Uterus (tissue), 4 donors: Measurements from ENCODE around the gene EEF1AKMT3. TPM values are rescaled to one million over a fixed set of nuclear protein-coding genes. Genes with fewer than 3 reads are reported as not detected.
A peak's percentile ranks its signal among the peaks of the same experiment; 100 is the strongest.

Source experiments
- DNase-seq, 2 donors: peaks; one replicate each; pipeline ENCODE4 v3.0.0-alpha.2; 2019 to 2020
- H3K27ac ChIP-seq, 2 donors: fragments of 200-600 bp; sonication (generic); 1 replicate in 1 of 2; 2 replicates in 1 of 2; pipeline ENCODE4 v1.5.1; 2016 to 2018
- H3K27me3 ChIP-seq, 2 donors: fragments of 200-600 bp; sonication (generic); one replicate each; pipeline ENCODE4 v1.5.1; 2018 to 2019; ENCODE audit warnings: control low read depth in 1 of 2
- H3K36me3 ChIP-seq, 2 donors: fragments of 200-600 bp; sonication (generic); one replicate each; pipeline ENCODE4 v1.5.1; 2019; ENCODE audit warnings: control low read depth in 1 of 2
- H3K4me1 ChIP-seq, 2 donors: fragments of 200-600 bp; sonication (generic); one replicate each; pipeline ENCODE4 v1.5.1; 2018 to 2019; ENCODE audit warnings: control low read depth in 1 of 2
- H3K4me3 ChIP-seq, 2 donors: fragments of 200-600 bp; sonication (generic); 1 replicate in 1 of 2; 2 replicates in 1 of 2; pipeline ENCODE4 v1.5.1; 2018 to 2019; ENCODE audit warnings: mild to moderate bottlenecking in 1 of 2
- H3K9me3 ChIP-seq, 2 donors: fragments of 200-600 bp; sonication (generic); one replicate each; pipeline ENCODE4 v1.5.1; 2019; ENCODE audit warnings: control low read depth in 1 of 2
- CTCF ChIP-seq, 4 experiments: fragments of 200-600 bp in 2 of 4; fragments of 450-650 bp in 2 of 4; sonication (generic) in 2 of 4; IDR thresholded peaks; one replicate each; pipeline ENCODE4 v1.5.1; 2016 to 2019; ENCODE audit warnings: antibody characterized with exemption in 4 of 4, mild to moderate bottlenecking in 2 of 4, moderate library complexity in 1 of 4
- POLR2A ChIP-seq, 2 donors: fragments of 450-650 bp; IDR thresholded peaks; one replicate each; pipeline ENCODE4 v1.6.1; 2016; ENCODE audit warnings: antibody characterized with exemption in 2 of 2, mild to moderate bottlenecking in 1 of 2, moderate library complexity in 1 of 2
- intact Hi-C: fragments of 100-400 bp; cut with DNase I; formaldehyde crosslinking; loops from one replicate; pipeline ENCODE4 v1.15.1; 2023; ENCODE audit warnings: low total_unique reads
- total RNA-seq, 4 donors: library from RNA; depleted of rRNA in 3 of 4; stranded (reverse); fragments of >200 nt in 3 of 4; gene quantifications; one replicate each; pipeline versions ENCODE4 v1.1.0 to v1.2.4, GENCODE V29; 2014 to 2023
- donor health status: DM: yes; HTN: yes; CAD: no.

Gene EEF1AKMT3
- total RNA-seq, 4 donors from 2014 or later, result 2.3 to 15.5 (median 11.5) TPM

- intact Hi-C loops, result no loop called here
- Histone ChIP-seq H3K27me3 (no peaks in the 10 kb centered on the region), H3K36me3 (no peaks in the 10 kb centered on the region), H3K4me1 (no peaks in the 10 kb centered on the region), H3K9me3 (no peaks in the 10 kb centered on the region), H3K4me3 (no peak overlapping the region), H3K27ac (no peak overlapping the region)
- no peak for DNase-seq
- TF ChIP-seq POLR2A (IDR thresholded peaks at IDR 0.05) (no peak), CTCF (IDR thresholded peaks at IDR 0.05) (no peak)
Measured at GRCh38 chr12:57727758-57728395, 44.5 kb upstream of the EEF1AKMT3 start.

GRCh38 chr12:57729321-57729844, 43.0 kb upstream of the EEF1AKMT3 start:
- no peak for TF ChIP-seq POLR2A (IDR thresholded peaks at IDR 0.05)
- no peak for TF ChIP-seq CTCF (IDR thresholded peaks at IDR 0.05)
- H3K9me3 ChIP-seq, result no peaks in the 10 kb centered on the region
- H3K27me3 ChIP-seq, result no peaks in the 10 kb centered on the region
- no peaks in the 10 kb centered on the region for H3K36me3 ChIP-seq
- intact Hi-C loops, result no loop called here
- no peak overlapping the region for H3K27ac ChIP-seq
- no peak overlapping the region for H3K4me3 ChIP-seq
- no peaks in the 10 kb centered on the region for H3K4me1 ChIP-seq
- DNase-seq, result peak in 1 of 2 donors; percentile 6

GRCh38 chr12:57730336-57731067, 41.9 kb upstream of the EEF1AKMT3 start:
- Histone ChIP-seq H3K4me1 (peaks cover 0 to under 1% of the 10 kb centered on the region in 2 donors), H3K9me3 (no peaks in the 10 kb centered on the region), H3K36me3 (no peaks in the 10 kb centered on the region), H3K27me3 (peaks cover 0 to 3% of the 10 kb centered on the region in 2 donors), H3K4me3 (no peak overlapping the region), H3K27ac (no peak overlapping the region)
- intact Hi-C loops, result no loop called here
- no peak for DNase-seq
- TF ChIP-seq POLR2A (IDR thresholded peaks at IDR 0.05), result no peak
- TF ChIP-seq CTCF (IDR thresholded peaks at IDR 0.05), result no peak

- Histone ChIP-seq H3K27me3 (peaks cover 0 to 7% of the 10 kb centered on the region in 2 donors), H3K4me3 (no peak overlapping the region)
Measured at GRCh38 chr12:57731411-57732080, 40.9 kb upstream of the EEF1AKMT3 start.

More at GRCh38 chr12:57731411-57732080, 40.9 kb upstream of the EEF1AKMT3 start:
- Histone ChIP-seq H3K4me1 (peaks cover 0 to 10% of the 10 kb centered on the region in 2 donors), H3K36me3 (no peaks in the 10 kb centered on the region), H3K9me3 (no peaks in the 10 kb centered on the region), H3K27ac (no peak overlapping the region)
- DNase-seq, result no peak
- intact Hi-C loops, result no loop called here
- no peak for TF ChIP-seq CTCF (IDR thresholded peaks at IDR 0.05)
- TF ChIP-seq POLR2A (IDR thresholded peaks at IDR 0.05), result no peak
